Measurements from ENCODE around the gene MSRB3. TPM values are rescaled to one million over a fixed set of nuclear protein-coding genes. Genes with fewer than 3 reads are reported as not detected.

Gene MSRB3
- total and polyA plus RNA-seq, 2 donors (not counting 3 experiments of a cell fraction or from before 2014, with no cell fraction given), result 20.0 to 59.3 TPM

DNA sequence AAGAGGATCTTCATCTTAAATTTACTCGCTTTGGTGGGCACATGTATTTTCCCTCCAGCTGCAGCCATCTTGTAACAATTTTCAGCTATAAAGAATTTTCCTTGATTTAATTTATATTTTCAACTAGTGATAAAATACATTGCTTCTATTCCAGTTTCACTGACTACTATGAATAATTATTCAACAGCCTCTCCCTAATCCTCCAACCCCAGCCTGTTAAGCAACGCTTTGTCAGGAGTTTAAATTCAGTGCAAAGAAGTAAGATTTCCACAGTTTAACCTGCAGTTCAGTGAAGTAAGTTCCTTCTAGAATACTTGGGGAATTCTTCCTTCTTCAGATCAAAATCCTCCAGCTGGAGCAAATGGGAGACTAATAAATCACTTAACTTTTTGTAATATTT lies 180.2 kb downstream of the MSRB3 start:
- H3K4me1 ChIP-seq (ENCODE audit: control insufficient read depth, extremely low read depth, insufficient read depth, low read length), result no peaks in the 10 kb centered on the region
- H3K27ac ChIP-seq (ENCODE audit: insufficient read depth, low read depth, low read length), result no peak overlapping the region
- no peaks in the 10 kb centered on the region for H3K27me3 ChIP-seq (ENCODE audit: control insufficient read depth in 2 of 2, insufficient read depth in 2 of 2, low read length in 2 of 2)
- CTCF ChIA-PET, result interaction anchor here (0.9 kb wide), 1 partner anchor 11 kb away, joined by 3 read pairs; no protein-coding TSS in a partner anchor
- no peaks in the 10 kb centered on the region for H3K9me3 ChIP-seq (replicated peaks; ENCODE audit: control insufficient read depth, insufficient read depth, low read length)
- no peak overlapping the region for H3K4me3 ChIP-seq (replicated peaks in 1 of 3; ENCODE audit: insufficient read depth in 1 of 3, low read depth in 1 of 3, low read length in 3 of 3)
- no peak for FAIRE-seq
- DNase-seq (ENCODE audit: low read depth, low spot score), result no peak
- no peaks in the 10 kb centered on the region for H3K9me1 ChIP-seq (replicated peaks; ENCODE audit: control insufficient read depth, extremely low read depth, insufficient read depth, low read length)
- intact Hi-C loops (cut with micrococcal nuclease) (no loop called here), dilution Hi-C loops (cut with MboI; ENCODE audit: extremely low pct_ligation_motif_present, low sequenced_read_pairs) (no loop called here)
- H3K9ac ChIP-seq (replicated peaks; ENCODE audit: extremely low read depth, insufficient read depth, low read length), result no peak overlapping the region
- H2AFZ ChIP-seq (ENCODE audit: low read depth, low read length), result no peak overlapping the region
- H4K20me1 ChIP-seq (replicated peaks; ENCODE audit: control insufficient read depth, extremely low read depth, insufficient read depth, low read length), result no peaks in the 10 kb centered on the region
- BruUV-seq (replicated peaks), result no TSS peak
- no peaks in the 10 kb centered on the region for H3K79me2 ChIP-seq (ENCODE audit: control insufficient read depth, insufficient read depth, low read length)
- H3K4me2 ChIP-seq (ENCODE audit: insufficient read depth, low read length), result no peak overlapping the region
- TF ChIP-seq FOS (IDR thresholded peaks at IDR 0.05; ENCODE audit: borderline replicate concordance, insufficient read depth, low read length) (no peak), EZH2 (IDR thresholded peaks at IDR 0.05; ENCODE audit: borderline replicate concordance, low read depth, low read length, severe bottlenecking) (no peak)
- TF ChIP-seq, protein P1, sequence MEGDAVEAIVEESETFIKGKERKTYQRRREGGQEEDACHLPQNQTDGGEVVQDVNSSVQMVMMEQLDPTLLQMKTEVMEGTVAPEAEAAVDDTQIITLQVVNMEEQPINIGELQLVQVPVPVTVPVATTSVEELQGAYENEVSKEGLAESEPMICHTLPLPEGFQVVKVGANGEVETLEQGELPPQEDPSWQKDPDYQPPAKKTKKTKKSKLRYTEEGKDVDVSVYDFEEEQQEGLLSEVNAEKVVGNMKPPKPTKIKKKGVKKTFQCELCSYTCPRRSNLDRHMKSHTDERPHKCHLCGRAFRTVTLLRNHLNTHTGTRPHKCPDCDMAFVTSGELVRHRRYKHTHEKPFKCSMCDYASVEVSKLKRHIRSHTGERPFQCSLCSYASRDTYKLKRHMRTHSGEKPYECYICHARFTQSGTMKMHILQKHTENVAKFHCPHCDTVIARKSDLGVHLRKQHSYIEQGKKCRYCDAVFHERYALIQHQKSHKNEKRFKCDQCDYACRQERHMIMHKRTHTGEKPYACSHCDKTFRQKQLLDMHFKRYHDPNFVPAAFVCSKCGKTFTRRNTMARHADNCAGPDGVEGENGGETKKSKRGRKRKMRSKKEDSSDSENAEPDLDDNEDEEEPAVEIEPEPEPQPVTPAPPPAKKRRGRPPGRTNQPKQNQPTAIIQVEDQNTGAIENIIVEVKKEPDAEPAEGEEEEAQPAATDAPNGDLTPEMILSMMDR (IDR thresholded peaks at IDR 0.05; ENCODE audit: extremely low read depth in 1 of 2, insufficient read depth in 1 of 2, low read depth in 1 of 2, low read length in 2 of 2), result no peak
- no peaks in the 10 kb centered on the region for H3K36me3 ChIP-seq (ENCODE audit: control insufficient read depth in 2 of 2, extremely low read depth in 1 of 2, insufficient read depth in 2 of 2, low read length in 2 of 2)
- POLR2A ChIA-PET, result no interaction called here

DNA sequence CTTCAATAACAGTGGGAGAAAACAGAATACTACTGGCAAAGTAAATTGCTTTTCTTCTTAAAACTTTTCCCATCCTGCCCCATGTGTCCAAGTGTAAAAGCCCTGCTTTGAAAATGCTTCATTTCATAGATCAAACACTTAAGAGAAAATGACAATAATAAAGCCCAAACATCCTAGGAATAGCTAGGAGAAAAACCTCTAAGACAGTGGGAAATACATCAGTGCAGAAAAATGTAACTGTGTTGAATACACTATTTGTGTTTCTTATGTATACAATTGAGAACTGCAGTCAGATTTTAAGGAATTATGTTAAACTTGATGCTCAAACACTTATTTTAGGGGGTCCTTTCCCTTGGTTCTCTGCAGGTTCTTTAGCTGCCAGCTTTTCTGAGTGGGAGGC lies 181.1 kb downstream of the MSRB3 start:
- POLR2A ChIA-PET, result no interaction called here
- Histone ChIP-seq H3K4me1 (ENCODE audit: control insufficient read depth, extremely low read depth, insufficient read depth, low read length) (no peaks in the 10 kb centered on the region), H4K20me1 (replicated peaks; ENCODE audit: control insufficient read depth, extremely low read depth, insufficient read depth, low read length) (no peaks in the 10 kb centered on the region), H3K79me2 (ENCODE audit: control insufficient read depth, insufficient read depth, low read length) (no peaks in the 10 kb centered on the region), H3K9ac (replicated peaks; ENCODE audit: extremely low read depth, insufficient read depth, low read length) (no peak overlapping the region), H3K9me1 (replicated peaks; ENCODE audit: control insufficient read depth, extremely low read depth, insufficient read depth, low read length) (no peaks in the 10 kb centered on the region), H3K27me3 (ENCODE audit: control insufficient read depth in 2 of 2, insufficient read depth in 2 of 2, low read length in 2 of 2) (no peaks in the 10 kb centered on the region), H3K36me3 (ENCODE audit: control insufficient read depth in 2 of 2, extremely low read depth in 1 of 2, insufficient read depth in 2 of 2, low read length in 2 of 2) (no peaks in the 10 kb centered on the region), H3K4me3 (replicated peaks in 1 of 3; ENCODE audit: insufficient read depth in 1 of 3, low read depth in 1 of 3, low read length in 3 of 3) (no peak overlapping the region), H2AFZ (ENCODE audit: low read depth, low read length) (no peak overlapping the region), H3K4me2 (ENCODE audit: insufficient read depth, low read length) (no peak overlapping the region), H3K27ac (ENCODE audit: insufficient read depth, low read depth, low read length) (no peak overlapping the region), H3K9me3 (replicated peaks; ENCODE audit: control insufficient read depth, insufficient read depth, low read length) (no peaks in the 10 kb centered on the region)
- intact Hi-C loops (cut with micrococcal nuclease), result no loop called here
- TF ChIP-seq POLR2A (IDR thresholded peaks at IDR 0.05; ENCODE audit: low read depth, low read length) (no peak), EZH2 (IDR thresholded peaks at IDR 0.05; ENCODE audit: borderline replicate concordance, low read depth, low read length, severe bottlenecking) (no peak), POLR2AphosphoS5 (IDR thresholded peaks at IDR 0.05; ENCODE audit: insufficient read depth, low read depth, low read length) (no peak), MYC (IDR thresholded peaks at IDR 0.05; ENCODE audit: low read depth, low read length) (no peak), FOS (IDR thresholded peaks at IDR 0.05; ENCODE audit: borderline replicate concordance, insufficient read depth, low read length) (no peak), GATA2 (IDR thresholded peaks at IDR 0.05; ENCODE audit: insufficient read depth, insufficient read length, low read depth, low read length) (no peak), JUN (IDR thresholded peaks at IDR 0.05; ENCODE audit: borderline replicate concordance, insufficient read depth, insufficient read length, low read depth) (no peak)
- TF ChIP-seq, protein P2, sequence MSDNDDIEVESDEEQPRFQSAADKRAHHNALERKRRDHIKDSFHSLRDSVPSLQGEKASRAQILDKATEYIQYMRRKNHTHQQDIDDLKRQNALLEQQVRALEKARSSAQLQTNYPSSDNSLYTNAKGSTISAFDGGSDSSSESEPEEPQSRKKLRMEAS (IDR thresholded peaks at IDR 0.05; ENCODE audit: insufficient read depth, insufficient read length), result no peak
- TF ChIP-seq, protein P1 (IDR thresholded peaks at IDR 0.05; ENCODE audit: extremely low read depth in 1 of 2, insufficient read depth in 1 of 2, low read depth in 1 of 2, low read length in 2 of 2), result no peak
- CTCF ChIA-PET, result no interaction called here
- dilution Hi-C loops (cut with MboI; ENCODE audit: extremely low pct_ligation_motif_present, low sequenced_read_pairs), result no loop called here
- no TSS peak for BruUV-seq (replicated peaks)
- DNase-seq (ENCODE audit: low read depth, low spot score) (no peak), FAIRE-seq (no peak)
